Endothelial cell of umbilical vein (primary cell): ENCODE measurements around the gene XPO6.

ENCODE experiments used
- CTCF ChIP-seq, 2 donors: IDR thresholded peaks; 1 replicate in 1 of 2; 2 replicates in 1 of 2; pipeline ENCODE4 v1.5.1; 2011; ENCODE audit warnings: low read length in 2 of 2, mild to moderate bottlenecking in 2 of 2, moderate library complexity in 2 of 2, control low read depth in 1 of 2, inconsistent platforms in 1 of 2, low read depth in 1 of 2; ENCODE audit not compliant: insufficient read depth in 1 of 2; ENCODE audit errors: extremely low read depth in 1 of 2
- POLR2A ChIP-seq: IDR thresholded peaks from 2 replicates; pipeline ENCODE4 v1.6.1; 2012; ENCODE audit warnings: low read depth, mild to moderate bottlenecking, control low read depth, low read length

- TF ChIP-seq CTCF (IDR thresholded peaks at IDR 0.05; ENCODE audit: extremely low read depth in 1 of 2, insufficient read depth in 1 of 2, low read depth in 1 of 2, low read length in 2 of 2) = no peak
- TF ChIP-seq POLR2A = no peak
These were observed 72.2 kb downstream of the XPO6 start for GRCh38 chr16:28139530-28139929.
